NCI-H345 treated with DMSO at 0.1 percent for 48 hours (cell line): ENCODE data around the gene CREB3L2.
"Not testable (repeated sequence)": the region's sequence is repeated elsewhere in the genome, so short reads cannot be mapped to it uniquely, and the experiment has no call there.

Experiments used
- DNase-seq: peaks from one replicate; lab custom pipeline; 2025; ENCODE audit not compliant: unreplicated experiment; lab: John Stamatoyannopoulos, UW

Gene CREB3L2

DNA sequence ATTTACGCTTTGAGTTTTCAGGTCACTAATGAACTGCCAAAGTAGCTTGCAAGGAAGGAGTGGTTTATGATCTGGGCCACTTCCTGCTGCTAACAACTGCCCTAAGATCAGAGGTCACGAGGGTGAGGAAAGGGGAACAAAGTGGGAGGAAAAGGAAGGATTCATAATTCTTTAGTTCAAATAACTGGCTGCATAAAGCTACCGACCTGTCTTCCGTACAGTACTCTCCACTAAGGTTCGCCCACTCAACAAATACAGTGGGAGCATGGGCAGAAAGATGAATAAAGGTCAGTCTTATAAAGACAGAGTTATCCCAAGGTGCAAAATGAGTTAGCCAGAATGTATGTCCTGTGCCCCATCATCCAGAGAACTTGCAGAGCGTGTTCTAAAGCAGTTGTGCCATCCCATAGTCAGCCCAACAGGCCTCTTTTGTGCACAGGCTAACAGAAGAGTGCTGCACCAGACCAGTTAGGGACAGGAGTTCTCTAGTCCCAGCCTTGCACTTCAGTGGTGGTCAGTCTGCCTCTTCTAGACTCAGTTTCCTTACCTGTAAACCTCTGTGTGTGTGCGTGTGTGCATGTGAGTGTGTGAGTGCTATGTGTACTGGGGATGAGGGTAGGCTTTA is 65.9 kb downstream of the CREB3L2 start:
- no peak for DNase-seq

DNA sequence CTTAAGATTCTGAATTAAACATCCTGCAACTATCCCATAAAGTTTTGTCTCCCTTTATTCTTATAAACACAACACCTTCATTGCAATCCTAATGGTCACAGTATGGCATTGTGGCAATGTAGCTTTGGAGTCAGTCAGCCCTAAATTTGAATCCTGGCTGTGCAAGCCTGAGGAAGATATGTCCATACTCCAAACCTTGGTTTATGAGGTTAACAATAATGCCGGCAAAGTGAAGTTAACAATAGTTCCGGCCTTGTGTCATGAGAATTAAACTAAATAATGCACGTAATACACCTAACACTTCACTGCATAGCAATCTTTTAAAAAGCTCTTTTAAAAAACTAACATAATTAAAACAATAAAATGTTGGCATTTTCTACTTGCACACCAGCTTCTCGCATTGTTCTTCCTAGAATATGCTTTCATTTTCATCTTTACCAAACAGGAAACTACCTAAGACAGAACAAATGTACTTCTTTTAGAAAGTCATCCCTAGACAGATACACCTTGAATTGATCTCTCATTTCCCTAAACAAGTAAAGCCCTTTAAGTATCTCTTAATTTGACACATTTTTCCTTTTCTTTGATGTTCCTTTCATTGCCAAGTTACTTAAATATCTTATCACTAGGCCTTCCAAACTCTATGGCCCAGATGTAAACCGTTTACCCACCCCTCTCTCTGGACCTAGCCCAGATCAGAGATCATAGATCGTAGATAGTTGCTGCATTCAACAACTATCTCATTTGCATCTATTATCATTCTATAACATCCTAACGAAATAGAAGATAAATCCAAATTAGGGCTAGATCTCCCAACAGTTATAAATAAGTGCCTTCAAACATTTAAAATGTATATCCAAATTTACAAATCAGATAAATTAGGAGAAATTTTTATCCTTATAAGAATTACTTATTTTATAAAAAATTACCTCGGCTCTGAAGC is 66.7 kb downstream of the CREB3L2 start:
- DNase-seq = no peak

DNA sequence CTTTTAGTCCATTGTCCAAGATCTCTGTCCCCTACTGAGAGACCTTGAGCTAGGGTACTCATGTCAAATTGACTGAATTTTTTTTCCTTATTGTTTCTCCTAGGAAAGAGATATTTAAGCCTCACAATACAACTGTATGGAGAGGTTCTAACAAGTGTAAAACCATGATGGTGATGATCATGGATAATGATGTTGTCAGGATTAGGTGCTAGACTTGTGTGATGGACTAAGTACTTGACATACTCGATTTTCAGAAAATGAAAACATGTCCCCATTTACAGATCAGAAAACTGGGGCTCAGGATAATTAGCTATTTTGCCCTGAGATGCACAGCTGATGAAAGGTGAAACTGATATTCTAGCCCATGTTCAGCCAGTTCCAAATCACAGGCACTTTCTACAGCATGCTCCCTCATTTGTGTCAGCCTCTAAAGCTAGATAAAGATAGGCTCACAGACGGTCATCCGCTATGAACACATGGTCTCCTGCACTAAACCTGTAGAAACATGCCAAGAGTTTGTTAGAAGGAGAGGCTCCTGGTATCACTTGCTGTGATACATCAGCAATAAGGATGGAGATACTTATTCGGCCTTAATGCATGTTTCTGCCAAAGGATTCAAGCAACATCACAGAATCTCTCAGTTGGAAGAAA is 67.6 kb downstream of the CREB3L2 start:
- no peak for DNase-seq

DNA sequence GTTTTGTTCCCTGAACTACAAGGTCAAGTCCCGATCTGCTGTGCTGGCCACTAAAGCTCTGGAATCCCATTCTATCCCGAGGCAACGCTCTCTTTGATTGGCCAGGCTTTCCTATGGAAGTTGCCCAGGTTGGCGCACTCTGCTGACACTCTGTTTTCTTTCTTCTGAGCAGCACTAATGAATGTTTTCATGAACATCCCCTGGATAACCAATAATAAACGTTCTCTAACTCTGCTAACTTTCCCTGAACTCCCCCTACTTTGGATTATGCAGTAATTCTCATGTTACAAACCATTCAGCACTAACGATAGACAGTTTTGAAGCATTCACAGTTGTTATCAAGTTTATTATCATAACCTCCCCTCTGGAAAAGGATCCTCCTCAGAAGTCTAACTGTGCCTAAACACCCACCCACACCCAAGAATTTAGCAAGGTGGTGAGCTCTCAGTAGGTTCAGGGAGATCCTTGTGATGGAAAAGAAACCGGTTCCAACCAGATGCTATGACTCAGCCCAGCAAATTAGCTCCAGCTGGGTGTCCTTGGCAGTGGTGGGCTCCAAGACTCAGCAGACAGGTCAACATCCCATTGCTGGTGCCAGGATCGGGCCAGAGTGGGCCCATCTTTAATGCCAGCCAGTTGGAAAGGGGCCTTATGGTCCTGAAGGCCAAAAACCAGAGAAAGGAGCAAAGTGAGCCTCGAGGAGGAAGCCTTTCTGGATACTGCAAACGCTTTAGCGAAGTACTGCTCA is 68.4 kb downstream of the CREB3L2 start:
- no peak for DNase-seq

DNA sequence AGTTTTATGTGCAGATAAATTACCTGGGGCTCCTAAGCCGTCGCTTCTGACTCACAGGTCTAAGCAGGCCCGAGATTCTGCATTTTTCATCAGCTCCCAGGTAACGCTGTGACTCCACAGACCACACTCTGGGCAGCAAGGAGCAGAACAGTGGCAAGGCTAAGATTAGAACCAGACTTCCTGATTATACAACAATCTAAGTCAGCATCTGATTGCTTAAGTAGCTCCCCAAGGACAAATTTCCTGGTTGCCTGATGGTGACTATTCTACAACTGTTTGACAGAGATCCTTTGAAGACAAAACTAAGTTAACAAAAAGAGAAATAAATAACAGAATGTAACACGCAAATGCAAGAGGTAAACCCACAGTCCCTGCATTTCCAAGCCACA is 69.0 kb downstream of the CREB3L2 start:
- no peak for DNase-seq

DNA sequence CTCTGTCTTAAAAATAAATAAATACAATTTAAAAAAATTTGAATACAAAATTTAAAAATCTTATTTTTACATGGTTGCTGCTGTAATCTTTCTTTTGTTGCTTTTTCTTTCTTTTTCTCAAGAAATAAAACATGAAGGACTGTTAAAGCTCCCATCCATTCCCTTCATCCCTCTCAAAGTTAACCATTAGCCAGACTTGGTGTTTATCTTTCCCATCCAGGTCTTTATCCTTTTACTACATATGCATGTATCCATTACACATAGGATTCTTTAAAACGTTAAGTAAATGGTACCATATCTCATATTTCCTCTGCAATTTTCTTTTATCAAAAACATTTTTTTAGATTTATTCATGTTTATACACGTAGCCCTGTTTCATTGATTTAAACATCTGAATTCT is 70.1 kb downstream of the CREB3L2 start:
- no peak for DNase-seq

DNA sequence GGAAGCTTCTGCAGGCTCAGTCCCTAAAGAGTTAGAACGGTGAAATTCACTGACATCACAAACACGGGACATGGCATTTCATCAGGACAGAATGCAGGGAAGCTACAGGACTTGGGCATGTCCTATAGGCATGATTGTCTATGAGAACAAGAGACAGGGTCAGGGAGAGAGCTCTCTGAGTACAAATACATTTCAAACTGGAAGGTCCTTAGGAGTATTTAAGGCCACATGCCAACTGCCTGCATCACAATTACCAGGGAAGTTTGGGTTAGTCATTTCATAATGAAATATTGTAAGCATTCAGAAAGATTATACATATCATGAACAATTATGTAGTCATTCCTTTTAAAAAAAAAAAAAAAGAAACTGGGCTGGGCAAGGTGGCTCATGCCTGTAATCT is 71.3 kb downstream of the CREB3L2 start:
- no peak for DNase-seq

DNA sequence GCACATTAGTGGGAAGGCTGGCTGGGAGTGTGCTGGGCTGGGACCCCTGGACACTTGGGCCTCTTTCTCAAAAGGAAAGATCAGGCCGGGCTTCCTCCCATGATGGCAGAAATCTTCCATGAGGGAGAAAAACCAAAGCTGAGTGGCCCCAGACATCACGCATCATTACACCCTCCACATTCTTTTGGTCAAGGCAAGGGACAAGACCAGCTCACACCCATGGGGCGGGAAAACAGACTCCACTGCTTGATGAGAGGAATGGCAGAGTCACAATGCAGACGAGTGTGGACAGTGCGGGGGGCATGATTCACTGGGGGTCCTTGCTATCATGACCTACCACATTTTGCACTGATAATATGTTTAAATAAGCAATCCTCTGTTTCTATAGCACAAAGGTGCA is 73.3 kb downstream of the CREB3L2 start:
- DNase-seq = no peak

DNA sequence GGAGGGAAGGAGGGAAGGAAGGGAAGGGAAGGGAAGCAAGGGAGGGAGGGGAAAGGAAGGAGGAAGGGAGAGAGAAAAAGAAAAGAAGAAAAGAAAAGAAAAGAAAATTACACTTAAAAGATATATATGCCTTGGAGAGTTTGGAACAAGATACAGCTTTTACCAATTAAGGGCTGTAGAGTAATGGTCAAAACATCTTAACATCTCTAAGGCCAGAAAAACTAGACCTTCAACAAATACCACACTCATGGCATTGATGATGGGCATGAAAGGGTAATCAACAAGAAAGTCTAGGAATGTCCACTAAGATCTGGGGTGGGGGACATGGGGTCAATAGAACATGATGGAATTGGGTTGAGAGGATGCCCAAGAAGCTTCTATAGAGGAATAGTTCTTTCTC is 74.5 kb downstream of the CREB3L2 start:
- DNase-seq = no peak

DNA sequence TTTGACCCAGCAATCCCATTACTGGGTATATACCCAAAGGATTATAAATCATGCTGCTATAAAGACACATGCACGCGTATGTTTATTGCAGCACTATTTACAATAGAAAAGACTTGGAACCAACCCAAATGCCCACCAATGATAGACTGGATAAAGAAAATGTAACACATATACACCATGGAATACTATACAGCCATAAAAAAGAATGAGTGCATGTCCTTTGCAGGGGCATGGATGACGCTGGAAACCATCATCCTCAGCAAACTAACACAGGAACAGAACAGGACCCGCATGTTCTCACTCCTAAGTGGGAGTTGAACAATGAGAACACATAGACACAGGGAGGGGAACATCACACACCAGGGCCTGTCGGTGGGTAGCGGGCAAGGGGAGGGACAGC is 75.7 kb downstream of the CREB3L2 start:
- DNase-seq = not testable (repeated sequence)

DNA sequence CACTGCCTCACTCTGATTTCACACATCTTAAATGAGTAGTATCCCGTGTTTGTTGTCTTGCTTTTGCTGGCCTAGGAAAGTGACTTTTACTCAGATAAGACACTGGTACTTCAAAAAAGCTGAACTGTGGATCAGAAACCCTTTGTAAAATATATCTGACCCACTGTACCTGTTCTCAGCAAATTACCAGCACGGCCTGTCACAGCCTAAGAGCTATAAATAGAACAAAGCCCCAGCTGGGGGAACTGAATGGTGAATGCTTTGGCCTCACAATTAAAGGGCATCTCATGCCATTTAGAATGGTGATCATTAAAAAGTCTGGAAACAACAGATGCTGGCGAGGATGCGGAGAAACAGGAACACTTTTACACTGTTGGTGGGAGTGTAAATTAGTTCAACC is 76.1 kb downstream of the CREB3L2 start:
- DNase-seq = no peak

DNA sequence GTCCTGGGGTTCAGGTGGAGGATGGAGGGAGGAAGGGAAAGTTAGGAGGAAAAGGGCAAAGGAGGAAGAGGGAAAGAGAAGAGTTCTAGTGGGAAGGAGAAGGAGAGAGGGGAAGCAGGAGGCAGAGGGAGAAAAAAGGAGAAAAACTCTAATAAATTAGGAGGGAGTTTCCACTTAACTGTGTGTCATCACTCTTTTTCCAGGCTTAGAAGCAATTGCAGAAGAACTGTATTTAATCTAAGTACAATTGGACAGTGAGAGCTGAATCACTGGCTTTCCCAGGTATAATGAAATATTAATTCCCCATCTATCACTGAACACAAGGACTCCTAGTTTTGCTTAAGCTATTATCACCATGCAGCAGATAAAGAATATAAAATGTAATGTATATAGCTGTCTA is 76.8 kb downstream of the CREB3L2 start:
- no peak for DNase-seq

DNA sequence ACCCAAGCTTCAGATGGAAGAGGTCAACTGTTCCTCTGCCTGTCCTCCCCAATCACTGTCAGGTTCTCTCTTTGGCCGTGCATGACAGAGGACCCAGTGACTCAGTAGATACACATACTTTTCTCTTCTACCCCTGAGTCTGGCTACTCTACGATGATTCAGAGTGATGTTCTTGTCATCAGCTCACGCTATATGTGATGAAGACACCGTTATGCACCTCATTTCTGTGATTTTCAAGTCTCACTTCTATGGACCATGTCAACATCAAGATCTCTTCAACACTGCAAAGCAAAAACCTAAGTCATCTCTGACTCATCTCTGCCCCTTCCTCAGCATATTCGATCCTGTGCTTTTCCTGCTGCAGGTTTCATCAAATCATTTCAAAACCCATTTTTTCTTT is 78.5 kb downstream of the CREB3L2 start:
- no peak for DNase-seq

DNA sequence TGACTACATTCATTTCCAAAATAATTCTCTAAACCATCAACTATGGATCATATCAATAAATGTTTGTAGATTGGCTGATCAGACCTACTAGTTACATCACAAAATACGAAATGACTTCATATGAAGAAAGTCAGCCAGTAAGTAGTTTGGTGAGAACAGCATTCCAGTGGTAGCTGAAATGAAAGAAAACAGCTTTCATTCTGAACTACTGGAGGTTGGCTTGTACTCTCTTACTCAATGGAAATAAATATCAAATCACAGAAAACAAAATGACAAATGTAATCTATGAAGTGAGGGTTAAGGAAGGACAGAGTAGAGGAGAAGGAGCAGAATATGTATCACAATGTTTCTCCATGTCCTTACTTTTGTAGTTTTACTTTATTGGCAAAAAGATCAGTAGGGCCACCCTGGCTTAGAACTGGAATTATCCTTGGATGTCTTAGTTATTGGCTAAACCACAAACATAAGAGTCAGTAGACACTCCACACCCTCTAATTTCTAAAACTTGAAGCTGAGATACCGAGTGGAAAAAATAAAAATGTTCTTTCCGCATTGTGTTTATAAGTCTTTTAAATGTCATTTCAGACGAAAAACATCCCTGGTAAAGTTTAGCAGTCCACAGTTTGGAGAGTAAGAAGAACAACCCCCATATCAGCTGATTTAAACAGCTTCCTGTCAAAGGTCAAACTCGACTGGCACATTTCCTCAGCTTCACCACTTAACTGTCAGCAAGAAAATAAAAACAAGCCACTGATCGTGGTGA is 81.1 kb downstream of the CREB3L2 start:
- DNase-seq = no peak

DNA sequence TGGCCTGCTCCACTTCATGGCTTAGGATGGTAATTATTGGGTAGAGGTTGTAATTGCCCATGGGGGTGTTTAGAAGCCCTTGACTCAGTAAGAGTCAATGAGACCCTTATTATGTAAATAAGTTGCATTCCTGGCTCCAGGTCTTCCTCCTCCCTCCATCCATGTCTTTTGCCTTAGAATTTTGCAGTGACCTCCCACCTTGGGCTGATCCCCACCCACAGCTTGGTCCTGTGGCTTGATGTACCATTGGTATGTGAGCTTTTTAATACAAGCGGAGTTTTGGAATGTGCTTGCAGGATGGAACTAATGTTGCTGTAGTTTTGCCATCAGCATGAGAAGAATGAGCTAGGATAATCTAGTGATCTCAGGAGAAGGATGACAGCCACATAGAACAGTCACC is 81.9 kb downstream of the CREB3L2 start:
- DNase-seq = no peak

DNA sequence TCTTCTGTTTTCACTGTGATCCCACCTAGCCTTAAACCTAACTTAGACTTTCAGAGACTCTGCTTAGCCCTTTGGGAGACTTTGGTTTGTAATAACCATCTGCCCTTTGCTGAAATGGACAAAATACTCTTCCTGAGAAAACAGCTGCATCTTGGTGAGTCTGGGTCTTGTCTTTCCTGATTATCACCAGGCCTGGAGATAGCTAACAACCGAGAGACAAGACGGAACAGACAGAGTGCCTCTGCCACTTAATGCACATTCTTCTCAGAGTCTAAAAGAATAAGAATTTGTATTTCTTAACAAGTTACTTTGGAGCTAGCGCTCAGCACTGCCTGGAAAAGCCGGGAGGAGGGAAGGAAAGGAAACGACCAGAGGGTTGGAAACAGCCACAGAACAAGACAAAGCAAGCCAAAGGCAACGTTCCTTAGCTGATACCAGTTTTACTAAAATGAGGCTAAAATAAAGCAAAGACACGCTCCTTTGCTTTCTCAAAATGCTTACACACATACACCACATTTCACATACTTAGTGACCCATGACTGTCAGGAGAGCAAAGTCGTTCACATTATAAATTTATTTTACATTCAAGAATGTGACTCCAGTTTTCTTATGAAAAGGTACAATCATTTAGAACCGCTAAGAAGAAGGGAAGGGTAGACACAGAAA is 84.8 kb downstream of the CREB3L2 start:
- no peak for DNase-seq

DNA sequence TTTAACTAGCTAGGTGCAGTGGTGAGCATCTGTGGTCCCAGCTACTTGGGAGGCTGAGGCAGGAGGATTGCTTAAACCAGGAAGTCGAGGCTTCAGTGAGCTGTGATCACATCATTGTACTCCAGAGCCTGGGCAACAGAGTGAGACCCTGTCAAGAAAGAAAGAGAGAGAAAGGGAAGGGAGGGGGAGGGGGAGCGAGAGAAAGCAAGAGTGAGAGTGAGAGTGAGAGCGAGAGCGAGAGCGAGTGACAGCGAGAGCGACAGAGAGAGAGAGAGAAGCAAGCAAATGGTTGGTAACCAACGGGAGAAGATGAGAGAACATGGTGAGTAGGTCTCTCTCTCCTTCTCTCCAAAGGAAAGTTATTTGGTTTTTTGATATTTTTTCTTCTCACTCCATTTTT is 85.3 kb downstream of the CREB3L2 start:
- no peak for DNase-seq

DNA sequence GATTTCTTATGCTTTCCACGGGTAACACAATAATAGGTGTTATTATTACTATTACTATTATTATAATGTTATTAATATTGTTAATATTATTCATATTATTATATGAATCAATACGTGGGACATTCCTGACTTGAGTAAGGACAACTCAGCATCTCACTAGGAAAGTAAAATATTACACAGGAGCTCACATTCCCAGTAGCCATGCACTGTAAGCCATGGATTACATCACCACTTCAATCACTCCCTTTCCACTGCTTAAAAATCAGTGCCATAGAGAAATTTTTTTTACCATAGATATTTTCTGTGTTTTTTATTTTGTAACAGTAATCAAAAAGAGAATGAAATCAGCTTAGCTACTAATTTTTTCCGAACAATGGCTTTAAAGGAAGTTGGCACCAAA is 86.6 kb downstream of the CREB3L2 start:
- no peak for DNase-seq

DNA sequence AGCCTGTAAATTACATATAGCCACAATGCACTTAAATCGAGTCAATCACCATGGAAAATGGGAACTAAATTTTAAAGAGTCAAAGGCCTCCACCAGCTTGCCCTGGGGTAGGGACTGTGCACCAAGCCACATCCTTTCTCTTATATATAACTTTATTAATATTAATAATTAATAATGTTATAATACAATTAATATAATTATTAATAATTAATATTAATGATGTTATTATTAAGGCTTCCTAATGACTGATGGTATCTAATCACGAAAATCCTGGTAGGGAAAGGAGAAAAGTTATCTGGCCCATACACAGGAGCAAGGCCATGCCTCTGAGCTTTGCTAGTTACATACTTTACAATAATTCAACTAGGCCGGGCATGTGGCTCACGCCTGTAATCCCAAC is 87.9 kb downstream of the CREB3L2 start:
- no peak for DNase-seq

DNA sequence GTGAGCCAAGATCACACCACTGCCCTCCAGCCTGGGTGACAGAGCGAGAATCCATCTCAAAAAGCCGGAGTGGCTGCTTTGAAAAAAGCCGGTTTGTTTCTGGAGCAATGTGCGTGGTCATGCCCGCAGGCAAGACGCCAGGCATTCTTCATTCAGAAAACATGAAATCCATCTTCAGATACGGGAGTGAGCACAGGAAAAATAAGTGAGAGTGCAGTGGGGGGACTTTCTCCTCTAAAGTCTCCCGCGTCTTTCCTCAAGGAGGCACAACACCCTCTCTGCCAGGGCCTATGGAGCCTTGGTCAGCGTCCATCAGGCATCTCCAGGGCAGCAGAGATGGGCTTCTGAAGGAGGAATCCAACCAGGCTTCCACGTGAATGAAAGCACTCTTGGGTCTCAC is 92.8 kb downstream of the CREB3L2 start:
- no peak for DNase-seq
